ENCODE data around the gene SPTBN4. TPM values are rescaled to one million over a fixed set of nuclear protein-coding genes. Genes with fewer than 3 reads are reported as not detected.

The SPTBN4 gene
- total RNA-seq, 4 donors from 2014 or later, result 0.18 to 6.6 (median 2.0) TPM

- TF ChIP-seq POLR2A (IDR thresholded peaks at IDR 0.05), result no peak
- TF ChIP-seq CTCF (IDR thresholded peaks at IDR 0.05), result peak in 4 of 6 experiments; percentile 42 to 93 (median 88)
- Histone ChIP-seq H3K9me3 (no peaks in the 10 kb centered on the region), H3K4me1 (peaks cover 0 to 7% (median 0%) of the 10 kb centered on the region in 4 donors), H3K27ac (no peak overlapping the region), H3K4me3 (no peak overlapping the region), H3K27me3 (no peaks in the 10 kb centered on the region), H3K36me3 (no peaks in the 10 kb centered on the region)
- peak; percentile 26 to 90 (median 89) for DNase-seq
Measured at GRCh38 chr19:40523322-40524047, 56.7 kb downstream of the SPTBN4 start.

- TF ChIP-seq CTCF (IDR thresholded peaks at IDR 0.05) (no peak), POLR2A (IDR thresholded peaks at IDR 0.05) (no peak)
- no peak overlapping the region for H3K4me3 ChIP-seq
- no peak overlapping the region for H3K27ac ChIP-seq
- H3K9me3 ChIP-seq, result no peaks in the 10 kb centered on the region
- DNase-seq, result no peak
- H3K27me3 ChIP-seq, result no peaks in the 10 kb centered on the region
- H3K4me1 ChIP-seq, result peaks cover 0 to 7% (median 0%) of the 10 kb centered on the region in 4 donors
- no peaks in the 10 kb centered on the region for H3K36me3 ChIP-seq
Measured at GRCh38 chr19:40524133-40524549, 57.3 kb downstream of the SPTBN4 start.

GRCh38 chr19:40524655-40525054, 57.9 kb downstream of the SPTBN4 start:
- Histone ChIP-seq H3K9me3 (no peaks in the 10 kb centered on the region), H3K27me3 (no peaks in the 10 kb centered on the region), H3K27ac (no peak overlapping the region), H3K4me3 (no peak overlapping the region), H3K4me1 (peaks cover 0 to 7% (median 0%) of the 10 kb centered on the region in 4 donors), H3K36me3 (no peaks in the 10 kb centered on the region)
- no peak for DNase-seq
- TF ChIP-seq POLR2A (IDR thresholded peaks at IDR 0.05), result no peak
- no peak for TF ChIP-seq CTCF (IDR thresholded peaks at IDR 0.05)

GRCh38 chr19:40525234-40526051, 58.6 kb downstream of the SPTBN4 start:
- no peaks in the 10 kb centered on the region for H3K27me3 ChIP-seq

GRCh38 chr19:40528078-40528477, 61.3 kb downstream of the SPTBN4 start:
- Histone ChIP-seq H3K4me3 (no peak overlapping the region), H3K36me3 (no peaks in the 10 kb centered on the region), H3K27ac (no peak overlapping the region), H3K4me1 (peaks cover 0 to 10% (median 0%) of the 10 kb centered on the region in 4 donors), H3K9me3 (no peaks in the 10 kb centered on the region), H3K27me3 (no peaks in the 10 kb centered on the region)
- no peak for TF ChIP-seq CTCF (IDR thresholded peaks at IDR 0.05)
- TF ChIP-seq POLR2A (IDR thresholded peaks at IDR 0.05), result no peak
- no peak for DNase-seq

More at GRCh38 chr19:40525234-40526051, 58.6 kb downstream of the SPTBN4 start:
- H3K9me3 ChIP-seq, result no peaks in the 10 kb centered on the region
- no peak overlapping the region for H3K27ac ChIP-seq
- peaks cover 0 to 10% (median 0%) of the 10 kb centered on the region in 4 donors for H3K4me1 ChIP-seq
- DNase-seq, result no peak
- no peaks in the 10 kb centered on the region for H3K36me3 ChIP-seq
- TF ChIP-seq POLR2A (IDR thresholded peaks at IDR 0.05) (no peak), CTCF (IDR thresholded peaks at IDR 0.05) (no peak)
- H3K4me3 ChIP-seq, result no peak overlapping the region

All from Peyer's patch (tissue), 4 donors.